Stimulated activated CD8-positive, alpha-beta memory T cell treated with anti-CD3 and anti-CD28 coated beads, Interleukin-4, amount 100 ng/mL, for 1 hour (primary cell): Measurements from ENCODE around the gene FAM163B.

Experiments
- DNase-seq, 2 donors: peaks; one replicate each; pipeline ENCODE4 v3.0.0-alpha.2; 2020; ENCODE audit warnings: low read depth in 2 of 2, low spot score in 1 of 2

FAM163B gene

DNA sequence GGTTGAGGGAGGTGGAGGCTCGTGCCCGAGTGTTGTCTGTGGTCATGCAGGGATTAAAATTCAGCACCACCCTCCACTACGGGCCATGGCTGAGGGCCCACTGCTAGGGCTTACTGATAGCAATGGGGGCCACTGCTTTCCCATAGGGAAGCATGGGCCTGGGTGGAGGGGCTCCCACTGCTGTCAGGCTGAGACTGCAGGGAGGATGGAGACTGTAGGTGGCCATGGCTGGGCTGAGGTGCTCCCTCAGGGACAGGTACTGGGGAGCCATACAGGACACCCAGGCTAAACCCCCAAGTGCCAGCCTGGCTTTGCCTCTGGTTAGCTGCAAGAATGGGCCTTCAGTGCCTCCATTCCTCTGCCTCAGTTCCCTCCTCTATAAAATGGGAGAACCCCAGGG lies 26.1 kb downstream of the FAM163B start:
- DNase-seq: no peak

DNA sequence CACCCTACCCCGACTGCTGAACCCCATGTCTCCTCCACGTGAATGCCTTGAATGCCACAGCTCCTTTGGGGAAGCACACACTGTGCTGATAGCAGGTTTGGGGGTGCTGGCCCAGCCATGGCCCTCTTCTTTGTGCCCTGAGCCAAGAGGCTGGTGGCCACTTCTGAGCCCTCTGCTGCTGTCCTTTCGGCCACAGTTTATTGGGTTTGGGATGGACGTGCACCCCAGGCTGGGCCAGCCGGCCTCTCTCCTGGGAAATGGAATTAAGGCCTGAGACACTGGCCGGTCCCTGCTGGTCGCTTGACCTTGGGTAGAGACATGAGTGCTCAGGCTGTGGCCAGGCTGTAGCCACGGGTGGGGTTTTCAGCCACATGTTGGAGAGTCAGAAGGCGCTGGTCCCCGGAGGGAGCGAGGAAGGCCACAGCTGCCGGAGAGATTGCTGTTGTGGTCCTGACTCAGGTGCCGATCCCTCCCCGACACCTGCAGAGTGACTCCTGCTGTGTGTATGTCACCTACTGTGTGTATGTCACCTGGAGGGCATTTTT lies 26.6 kb downstream of the FAM163B start:
- DNase-seq: no peak

DNA sequence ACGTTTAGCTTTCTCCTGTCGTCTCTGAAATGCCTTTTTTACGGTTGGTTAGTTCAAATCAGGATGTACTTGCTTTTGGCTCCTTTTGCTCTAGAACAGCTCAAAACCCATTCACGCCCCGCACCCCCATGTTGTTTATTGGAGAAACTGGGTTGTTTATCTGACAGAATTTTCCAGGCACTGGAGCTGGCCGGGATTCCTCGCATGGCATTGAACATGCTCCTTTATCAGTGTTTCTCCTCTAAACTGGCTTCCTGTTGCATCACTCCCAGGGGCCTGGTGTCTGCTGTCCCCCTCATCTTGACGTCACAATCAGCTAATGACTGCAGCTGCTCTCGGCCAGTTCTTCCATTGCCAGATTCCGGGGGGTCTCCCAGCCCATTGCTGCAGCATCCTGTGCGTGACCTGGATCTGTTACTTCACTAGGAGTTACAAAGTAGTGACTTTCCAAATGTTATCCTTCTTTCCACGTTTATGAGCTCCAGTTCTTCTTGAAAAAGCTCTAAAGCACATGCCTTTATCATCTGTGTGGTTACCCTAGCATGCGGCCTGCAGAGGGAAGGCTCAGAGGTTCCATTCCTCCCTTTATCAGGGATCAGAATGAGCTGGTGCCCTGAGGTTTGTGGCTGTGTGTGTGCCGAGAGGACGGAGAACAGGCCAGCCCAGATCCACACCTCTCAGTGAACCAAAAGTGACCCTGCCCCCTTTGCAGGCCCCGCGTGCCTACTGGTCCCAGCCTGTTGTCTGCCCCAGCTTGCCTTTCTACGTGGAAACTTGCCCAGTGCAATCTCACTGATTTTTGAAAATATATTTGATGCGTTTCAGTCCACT lies 27.5 kb downstream of the FAM163B start:
- DNase-seq: no peak

DNA sequence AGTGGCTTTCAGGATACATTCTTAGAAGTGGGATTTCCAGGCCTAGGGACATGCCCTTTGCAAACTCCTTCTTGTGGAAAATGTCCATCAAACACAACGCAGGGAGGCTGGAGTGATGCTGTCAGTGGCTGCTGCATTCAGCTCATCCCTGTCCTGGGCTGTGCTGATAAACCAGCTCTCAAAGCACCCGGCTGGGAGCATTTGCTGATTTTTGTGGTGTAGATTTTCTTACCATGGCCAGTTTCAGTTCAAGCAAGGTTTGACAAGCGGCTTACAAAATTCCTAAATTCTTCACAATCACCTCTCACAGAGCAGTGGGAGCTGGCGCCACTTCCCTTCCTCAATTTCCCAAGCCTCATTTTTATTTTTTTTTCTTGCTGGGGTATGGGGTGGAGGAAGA lies 28.2 kb downstream of the FAM163B start:
- DNase-seq: no peak

DNA sequence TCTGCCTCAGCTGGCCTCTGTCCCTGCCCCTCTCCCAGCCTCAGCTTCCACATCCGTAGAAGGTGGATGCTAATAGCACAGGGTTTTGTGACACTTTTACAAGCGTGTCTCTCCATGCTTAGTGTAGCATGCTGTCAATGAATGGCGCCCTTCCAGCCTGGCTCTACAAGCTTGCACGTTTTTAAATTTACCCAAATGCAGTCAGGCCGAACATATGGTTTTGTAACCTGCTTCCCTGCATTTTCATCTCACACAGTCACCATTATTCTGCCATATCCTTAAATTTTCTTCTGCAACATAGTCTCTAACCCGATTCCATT lies 28.8 kb downstream of the FAM163B start:
- no peak for DNase-seq

DNA sequence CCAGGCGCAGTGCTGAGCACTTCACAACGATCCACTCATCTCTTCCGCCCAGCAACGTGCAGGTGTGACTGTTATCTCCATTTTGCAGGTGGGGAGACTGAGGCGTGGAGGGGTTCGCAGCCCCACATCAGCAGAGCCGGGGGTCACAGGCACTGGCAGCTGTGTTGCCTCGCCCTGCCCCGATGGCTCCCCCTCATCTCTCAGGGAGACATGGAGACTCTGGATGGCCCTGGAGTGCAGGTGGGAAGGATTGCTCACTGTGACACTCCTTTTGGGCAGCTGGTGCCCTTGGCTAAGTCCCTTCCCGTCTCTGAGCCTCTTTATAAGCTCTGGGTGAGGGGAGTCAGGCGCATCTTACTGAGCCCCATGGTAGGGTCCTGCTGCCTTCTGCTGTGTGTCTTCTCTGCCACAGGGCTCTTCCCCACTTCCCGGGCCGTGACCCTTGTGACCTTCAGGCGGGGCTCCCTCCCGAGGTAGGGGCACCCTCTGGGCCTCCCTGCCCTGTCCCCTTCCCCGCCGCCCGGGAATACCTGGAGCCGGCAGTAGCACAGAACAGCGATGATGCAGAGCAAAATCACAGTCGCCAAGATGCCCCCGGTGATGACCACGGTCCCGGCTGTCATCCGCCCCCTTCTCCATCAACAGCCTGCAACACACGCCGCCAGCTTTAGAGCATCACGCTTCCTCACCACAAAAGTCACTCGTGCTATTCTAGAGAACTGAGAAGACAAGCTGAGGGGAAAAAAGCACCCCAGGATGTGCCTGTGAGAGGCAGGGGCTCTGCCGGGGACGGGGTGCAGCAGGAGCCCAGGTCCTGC lies 29.4 kb downstream of the FAM163B start:
- no peak for DNase-seq

DNA sequence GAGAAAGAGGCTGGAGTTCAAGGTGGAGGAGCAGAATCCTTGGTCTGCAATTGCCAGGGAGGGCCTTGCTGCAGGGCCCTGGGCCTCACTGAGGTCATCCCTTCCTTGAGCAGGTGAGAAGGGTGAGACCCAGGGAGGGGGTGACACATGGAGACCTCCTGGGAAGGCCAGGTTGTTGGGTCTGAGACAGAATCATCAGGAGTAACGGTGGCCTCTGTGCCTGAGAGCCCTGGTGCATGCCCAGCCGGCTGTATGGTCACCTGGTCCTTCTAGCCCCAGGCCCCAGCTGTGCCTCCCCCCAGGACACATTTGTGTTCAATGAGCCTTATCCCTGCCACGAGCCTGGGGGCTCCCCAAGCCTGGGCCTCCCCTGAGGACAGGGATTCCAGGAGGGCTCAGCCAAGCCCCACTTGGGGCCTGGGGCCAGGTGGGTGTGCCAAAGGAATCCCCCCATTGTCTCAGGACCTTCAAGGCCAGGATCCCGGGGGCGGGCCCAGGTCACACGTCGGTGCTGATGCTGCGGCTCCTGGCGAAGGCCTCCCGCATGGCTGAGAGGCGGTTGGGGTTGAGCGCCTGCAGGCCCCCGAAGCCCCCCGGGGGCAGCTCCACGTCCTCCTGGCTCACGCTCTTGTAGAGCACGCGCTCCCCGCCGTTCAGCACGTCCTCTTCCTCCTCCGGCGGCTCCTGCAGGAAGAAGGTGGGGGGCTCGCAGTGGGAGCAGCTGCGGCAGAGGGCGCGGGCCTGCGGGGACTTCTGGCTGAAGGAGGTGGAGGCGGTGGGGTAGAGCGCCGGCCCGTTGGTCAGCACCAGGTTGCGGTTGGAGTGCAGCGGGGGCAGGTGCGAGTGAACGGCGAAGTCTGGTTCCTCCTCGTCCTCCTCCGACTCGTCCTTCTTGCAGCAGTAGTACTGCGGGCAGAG lies 30.4 kb downstream of the FAM163B start:
- no peak for DNase-seq

DNA sequence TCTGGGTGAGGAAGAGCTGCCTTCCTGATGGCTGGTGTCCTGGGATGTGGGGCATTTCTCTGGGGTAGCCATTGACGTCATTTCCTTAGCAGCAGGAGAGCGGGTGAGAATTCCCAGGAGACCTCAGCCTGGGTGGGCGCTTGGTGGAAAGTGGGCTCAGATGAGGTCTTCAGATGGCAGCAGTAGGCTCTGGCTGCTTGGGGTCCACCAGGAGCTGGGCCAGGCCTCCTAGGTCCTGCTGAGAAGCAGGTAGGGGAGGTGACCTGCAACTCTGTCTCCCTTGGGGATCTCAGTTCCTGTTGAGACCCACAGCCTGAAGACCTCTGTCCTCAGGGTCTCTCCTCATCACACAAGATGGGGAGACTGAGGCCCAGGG lies 31.5 kb downstream of the FAM163B start:
- no peak for DNase-seq

DNA sequence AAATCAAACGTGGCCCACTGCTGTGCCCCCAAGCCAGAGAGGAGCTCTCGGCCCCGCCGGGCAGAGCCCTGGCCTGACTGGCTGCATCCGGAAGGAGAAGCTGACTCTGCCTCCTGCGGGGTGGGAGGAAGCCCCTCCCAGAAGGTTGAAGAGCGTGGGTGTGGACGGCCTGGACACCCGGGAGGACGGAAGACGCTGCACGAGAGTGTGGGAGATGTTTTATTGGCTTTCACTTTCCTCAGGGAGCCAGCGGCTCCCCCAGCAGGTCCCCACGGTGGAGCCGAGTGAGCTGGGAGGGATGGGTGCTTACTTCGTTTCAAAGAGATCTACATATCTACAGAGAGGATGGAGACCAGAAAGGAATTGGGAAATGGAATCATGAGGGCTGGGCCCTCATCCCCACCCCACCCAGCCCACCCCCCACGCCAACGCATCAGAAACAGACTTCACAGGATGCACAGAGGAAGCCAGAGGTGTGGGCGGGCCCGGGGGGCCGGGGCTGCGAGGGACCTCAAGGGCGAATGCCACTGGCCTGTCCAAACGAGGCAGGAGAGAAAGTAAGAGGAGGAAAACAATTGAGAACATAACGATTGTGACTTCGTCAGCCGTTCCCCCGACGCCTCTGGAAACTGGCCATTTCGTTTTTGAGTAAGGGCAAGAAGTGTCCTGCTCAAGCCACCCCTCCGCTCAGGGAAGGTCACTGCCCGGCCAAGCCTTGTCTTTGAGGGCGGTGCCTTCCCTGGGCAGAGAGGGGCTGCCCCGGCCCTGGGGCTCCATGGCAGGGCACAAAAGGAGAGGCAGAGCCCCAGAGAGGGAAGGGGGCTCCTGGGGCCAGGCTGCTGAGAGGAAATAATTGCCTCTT lies 32.1 kb downstream of the FAM163B start:
- no peak for DNase-seq

DNA sequence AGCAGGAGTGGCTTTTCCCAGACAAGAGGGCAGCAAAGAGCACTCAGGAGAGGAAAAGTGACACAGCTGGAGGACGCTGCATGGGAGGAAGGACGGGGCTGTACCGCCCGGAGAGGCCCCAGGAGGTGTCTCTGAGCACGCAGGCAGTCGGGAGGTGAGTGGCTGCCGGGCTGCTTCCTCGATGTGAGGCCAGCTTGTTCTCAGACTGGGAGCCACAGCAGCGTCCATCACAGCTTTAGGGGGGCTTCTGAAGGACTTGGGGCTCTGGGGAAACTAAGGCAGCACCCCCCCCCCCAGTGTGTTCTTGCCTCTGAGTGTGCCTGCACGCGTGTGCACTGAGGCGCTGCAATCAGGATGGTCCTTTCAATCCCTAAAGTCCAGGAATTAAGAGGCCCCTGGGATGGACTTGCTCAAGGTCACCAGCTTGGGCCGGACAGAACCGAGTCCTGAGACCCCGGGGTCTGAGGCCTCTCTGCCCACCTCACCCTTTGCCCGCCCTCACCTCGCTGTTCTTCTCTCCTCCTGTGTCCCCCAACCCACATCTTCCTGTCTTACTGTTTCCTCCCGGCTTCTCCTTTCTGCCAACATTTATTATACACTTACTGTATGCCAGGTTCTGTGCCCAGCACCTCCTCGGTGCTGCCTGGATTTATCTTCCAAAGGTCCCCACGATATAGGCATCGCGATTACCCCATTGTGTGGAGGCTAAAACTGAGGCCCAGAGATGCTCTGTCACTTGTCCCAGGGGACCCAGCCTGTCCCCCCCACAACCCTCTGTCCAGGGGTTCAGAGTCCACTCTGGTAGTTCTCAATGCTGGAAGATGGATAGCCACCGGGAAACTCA lies 32.9 kb downstream of the FAM163B start:
- no peak for DNase-seq

DNA sequence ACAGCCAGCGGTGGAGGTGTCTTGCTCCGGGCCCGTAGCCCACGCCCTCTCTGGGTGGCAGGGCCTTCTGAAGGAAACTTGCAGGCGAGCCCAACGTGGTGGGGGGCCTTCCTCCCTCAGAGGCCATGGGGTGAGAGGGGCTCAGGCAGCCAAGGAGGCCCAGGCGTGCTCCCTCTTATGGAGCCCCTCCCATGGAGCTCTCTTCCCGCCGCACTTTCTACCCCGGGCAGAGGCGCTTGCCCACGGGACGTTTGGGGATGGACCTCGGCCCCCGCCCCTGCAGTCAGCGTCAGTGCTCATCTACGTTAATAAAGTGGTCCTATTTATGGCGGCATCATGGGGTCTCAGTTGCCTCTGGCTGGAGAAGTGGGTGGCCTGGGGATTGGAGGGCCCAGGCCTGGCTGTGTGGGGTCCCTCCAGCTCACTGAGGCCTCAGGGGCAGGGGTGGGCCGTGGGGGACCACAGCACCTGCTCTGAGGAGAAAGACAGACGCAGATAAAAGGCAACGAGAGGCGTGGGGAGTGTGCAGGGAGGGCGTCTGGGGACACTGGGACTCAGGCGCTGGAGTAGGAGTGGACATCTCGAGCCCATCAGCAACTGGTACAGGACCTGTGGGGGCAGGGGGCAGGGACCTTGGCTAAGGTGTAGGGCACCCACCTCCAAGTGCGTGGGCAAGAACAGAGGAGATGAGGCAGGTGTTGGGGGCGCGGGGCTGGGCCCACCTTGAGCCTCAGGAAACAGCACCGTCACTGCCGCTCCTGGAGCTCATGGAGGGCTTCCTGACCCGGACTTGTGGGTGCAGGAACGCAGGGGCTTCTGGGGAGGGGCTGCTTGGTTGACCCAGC lies 33.8 kb downstream of the FAM163B start:
- no peak for DNase-seq

DNA sequence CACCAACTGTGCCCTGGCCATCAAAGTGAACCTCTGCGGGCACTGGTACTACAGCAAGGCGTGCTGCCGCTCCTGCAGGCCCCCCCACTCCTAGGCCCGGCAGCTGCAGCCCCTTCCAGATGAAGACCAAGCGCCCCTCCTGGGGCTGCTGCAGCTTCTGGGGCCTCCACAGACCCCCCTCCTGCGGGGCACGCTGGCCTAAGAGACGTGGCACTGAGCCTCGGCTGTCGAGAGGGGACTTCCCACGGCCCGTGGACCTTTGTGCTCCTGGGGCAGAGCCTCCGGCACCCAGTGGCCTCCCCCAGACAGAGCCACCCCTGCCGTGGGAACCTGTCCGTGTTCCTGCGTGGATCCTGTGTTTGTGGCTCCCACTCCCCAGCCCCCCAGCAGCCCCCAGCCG lies 34.4 kb downstream of the FAM163B start:
- DNase-seq: no peak

DNA sequence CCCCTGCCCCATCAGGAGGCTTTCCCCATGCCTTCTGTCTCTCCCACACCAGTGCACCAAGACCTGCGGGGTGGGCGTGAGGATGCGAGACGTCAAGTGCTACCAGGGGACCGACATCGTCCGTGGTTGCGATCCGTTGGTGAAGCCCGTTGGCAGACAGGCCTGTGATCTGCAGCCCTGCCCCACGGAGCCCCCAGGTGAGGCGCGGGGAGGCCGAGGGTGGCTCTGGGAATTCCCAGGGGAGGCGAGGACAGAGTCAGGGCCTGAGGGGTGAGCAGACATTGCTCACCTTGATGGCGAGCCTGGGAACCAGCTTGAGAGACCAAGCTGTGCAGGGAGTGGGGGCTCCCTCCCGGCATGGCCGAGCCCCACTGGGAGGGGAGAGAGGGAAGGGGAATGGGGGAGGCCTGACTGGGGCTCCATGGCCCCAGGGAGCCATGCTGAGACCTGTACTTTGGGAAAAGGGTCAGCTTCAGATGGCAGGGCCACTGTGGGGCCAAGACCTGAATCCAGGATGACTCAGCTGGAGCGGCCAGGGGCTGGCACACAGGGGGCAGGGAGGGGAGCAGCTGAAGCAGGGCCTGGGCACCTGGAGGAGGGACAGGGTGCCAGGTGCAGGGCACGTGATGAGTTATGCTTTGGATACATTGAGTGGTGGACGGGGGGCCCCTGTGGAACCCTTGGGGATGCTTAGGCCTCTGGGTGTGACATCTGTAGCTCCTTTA lies 35.2 kb downstream of the FAM163B start:
- no peak for DNase-seq

DNA sequence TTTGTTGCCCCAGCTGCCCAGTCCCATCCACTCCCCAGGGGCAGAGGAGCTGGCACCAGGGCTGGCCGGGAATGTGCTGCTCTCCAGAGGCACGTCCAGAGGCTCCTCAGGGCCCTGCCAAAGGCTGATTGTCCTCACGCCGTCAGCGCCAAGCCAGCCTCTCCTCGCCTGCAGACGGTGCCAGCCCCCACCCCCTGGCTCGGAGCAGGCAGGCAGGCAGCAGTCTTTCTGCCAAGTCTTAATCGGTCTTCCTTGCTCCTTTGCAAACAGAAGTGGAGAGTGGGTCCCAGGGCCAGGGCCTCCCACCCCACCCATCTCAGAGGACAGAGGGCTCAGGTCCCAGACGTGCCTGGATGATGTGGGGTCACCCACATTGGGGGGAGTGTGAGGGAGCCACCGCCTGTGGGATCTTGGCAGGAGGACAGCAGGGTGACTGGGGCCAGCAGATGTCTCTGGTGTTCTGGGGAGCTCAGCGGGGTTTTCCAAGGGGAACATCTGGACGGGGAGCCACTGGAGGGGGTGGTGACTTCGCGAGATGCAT lies 36.3 kb downstream of the FAM163B start:
- DNase-seq: no peak

DNA sequence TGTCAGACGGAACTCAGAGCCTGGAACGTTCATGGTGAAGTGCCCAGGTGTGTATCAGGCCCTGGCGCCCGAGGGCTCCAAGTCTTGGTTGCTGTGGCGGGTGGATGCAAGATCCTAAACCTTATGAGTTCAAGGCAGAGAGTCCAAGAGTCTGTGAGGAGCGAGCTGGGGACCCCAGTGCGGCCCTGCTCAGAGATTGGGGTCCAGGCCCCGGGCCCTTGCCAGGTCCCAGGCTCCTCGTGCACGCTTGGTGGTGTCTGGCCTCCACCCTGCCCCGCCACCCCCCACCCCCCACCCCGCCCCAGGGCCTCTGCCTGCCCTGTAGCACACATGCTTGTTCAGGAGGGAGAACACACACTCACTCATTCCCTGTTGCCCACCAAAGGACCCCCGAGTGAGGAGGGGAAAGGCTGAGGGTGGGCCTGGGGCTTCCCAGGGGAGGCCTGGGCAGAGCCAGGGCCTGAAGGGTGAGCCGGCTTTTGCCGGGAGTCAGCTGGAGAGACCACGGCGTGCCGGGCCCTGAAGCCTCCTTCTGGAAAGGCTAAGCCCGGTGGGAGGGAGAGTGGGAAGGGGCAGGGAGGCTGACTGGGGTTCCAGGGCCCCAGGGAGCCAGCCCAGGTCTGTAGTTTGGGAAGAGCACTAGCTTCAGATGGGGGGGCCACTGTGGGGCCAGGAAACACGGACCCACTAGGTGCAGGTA lies 37.1 kb downstream of the FAM163B start:
- DNase-seq: no peak

DNA sequence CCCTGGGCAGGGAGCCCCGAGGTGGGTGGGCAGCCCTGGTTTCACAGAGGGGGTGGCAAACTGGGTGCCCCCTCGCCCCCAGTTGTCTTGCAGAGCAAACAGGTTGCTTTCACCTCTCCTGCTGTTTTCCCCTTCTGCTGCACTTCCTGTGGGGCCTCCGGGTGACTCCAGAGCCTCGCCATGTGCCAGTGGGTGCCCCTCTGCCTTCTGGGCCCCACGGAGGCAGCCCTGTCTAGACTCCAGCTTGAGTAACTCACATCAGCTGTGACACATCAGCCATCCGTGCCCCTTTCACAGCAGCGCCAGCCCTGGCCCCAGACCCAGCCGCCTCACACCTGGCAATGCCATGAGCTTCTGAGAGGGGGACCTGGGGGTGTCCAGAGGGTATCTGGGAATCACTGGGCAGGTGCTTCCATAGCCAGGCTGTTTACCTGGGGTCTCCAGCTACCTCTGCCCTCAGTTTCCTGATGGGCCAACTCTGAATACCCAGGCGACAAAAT lies 37.7 kb downstream of the FAM163B start:
- no peak for DNase-seq

DNA sequence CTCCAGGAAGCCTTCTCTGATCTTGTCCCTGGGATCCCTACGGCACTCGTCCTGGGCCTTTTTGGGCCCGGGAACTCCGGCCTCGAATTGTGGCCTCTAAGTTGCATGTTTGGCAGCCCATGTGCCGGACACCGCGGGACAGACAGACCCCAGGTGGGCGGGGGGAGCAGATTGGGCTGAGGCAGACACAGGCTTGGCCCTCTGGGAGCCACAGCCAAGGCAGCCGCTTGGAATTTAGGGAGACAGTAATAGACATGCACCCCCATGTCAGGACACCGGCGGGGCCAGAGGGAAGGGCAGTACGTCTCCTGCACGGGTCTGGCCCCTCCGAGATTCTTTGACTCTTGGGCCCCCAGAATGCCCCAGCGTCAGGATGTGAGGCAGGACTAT lies 38.5 kb downstream of the FAM163B start:
- DNase-seq: no peak
